HS-27A (cell line): ENCODE measurements around the gene SYMPK.

Source experiments
- DNase-seq: peaks from one replicate; pipeline ENCODE4 v3.0.0-alpha.2; 2012; ENCODE audit warnings: low read depth, missing footprints

The SYMPK gene

DNA sequence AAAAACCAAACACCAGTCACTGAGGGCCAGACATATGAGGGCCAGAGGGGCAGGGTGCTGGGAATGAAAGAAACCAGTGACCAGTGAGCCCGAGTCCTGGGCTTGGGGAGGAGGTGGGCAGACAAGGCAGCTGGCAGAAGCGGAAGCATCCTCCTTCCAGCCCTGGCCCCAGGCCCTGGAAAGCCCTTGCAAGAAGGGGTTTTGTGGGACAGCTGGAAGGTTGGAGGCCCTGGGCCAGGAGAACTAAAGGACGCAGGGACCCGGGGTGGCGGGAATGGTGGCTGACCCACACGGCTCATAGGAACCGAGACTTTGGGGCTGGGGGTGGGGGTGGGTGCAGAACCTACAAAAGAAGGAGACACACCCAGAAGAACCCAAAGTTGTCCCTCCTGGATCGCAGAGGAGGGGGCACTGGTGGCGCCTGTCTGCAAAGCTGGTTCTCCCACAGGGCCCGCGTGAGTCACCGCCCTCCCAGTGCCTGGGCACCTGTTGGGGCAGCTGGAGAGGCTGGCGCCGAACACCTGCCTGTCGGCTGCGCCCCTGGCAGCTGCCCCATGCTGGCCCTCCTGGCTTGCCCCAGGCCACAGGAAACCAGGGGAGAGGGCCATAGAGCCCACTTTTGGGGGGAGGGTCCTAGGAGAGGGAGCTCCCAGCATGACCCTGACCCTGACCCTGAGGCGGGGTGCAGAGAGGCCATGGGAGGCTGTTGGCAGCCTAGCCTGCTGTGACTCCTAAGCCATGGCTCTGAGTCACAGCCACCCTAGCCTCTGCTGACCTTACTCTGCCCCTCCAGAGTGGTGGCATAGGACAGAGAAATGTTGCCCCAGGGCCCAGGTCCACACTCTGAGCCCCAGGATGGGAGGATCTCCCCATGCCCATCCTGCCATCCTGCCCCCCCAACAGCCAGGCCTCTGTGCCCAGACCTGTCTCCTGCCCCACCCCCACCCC is 81.5 kb downstream of the SYMPK start:
- no peak for DNase-seq

DNA sequence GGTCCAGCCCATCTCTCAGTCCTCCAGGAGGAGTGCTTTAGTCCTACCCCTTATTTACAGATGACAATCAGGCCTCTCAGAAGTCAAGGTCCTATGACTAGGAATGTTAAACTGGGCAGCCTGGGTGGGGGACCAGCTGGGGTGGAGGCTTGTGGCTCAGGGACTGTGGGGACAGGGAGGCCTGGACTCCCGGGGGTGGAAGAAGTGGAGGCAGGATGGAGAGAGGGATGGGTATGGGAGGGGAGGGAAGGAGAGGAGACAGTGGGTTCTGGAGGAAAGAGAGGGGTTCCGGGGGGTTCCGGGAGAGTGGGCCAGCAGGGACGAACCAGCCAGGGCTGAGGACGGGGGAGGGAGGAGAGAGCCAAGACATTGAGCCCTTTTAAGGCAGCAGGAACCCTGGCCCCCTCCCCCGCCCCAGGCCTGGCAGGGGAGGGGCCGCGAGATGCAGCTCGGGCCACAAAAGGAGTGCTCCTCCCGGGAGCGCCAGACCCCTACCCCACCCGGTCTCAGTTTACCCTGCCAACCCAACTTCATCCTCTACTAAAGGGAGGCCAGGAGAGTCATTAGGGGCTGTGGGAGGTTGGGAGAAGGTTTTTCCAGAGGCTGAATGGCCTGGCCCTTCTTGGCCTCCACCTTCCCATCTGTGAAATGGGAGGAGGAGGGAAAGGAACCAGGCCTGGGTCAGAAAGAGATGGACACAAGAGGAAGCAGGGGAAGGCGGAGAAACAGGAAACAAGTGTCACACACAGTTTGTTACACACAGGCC is 82.3 kb downstream of the SYMPK start:
- DNase-seq, result no peak

- no peak for DNase-seq
Observed at GRCh38 chr19:45780146-45780447, 82.8 kb downstream of the SYMPK start.

- DNase-seq, result no peak
Observed at GRCh38 chr19:45779231-45780145, 83.5 kb downstream of the SYMPK start.

DNA sequence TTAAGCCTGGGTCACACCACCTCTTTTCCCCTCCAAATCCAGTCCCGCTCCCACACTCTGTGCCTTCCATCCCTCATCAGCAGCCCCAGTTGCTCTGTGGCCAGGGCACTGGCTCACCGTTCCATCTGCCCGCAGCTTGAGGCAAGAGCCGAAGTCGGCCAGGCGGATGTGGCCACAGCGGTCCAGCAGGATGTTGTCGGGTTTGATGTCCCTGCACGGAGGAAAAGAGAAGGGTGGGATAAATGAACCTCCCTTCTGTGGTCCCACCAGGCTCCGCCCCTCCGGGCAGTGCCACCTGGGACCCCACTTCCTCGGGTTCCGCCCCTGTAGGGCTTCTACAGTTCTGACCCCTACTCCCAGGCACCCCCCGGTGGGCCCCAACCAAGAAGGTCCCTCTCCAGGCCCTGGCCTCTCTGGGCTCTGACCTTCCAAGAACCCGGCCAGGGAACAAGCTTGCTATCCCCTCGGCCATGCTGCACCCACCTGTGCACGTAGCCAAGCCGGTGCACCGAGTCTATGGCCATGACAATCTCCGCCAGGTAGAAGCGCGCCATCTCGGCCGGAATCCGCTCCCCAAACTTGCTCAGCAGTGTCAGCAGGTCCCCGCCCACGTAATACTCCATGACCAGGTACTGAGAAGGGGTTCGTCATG is 84.8 kb downstream of the SYMPK start:
- DNase-seq, result no peak

GRCh38 chr19:45777395-45777961 is 85.5 kb downstream of the SYMPK start:
- no peak for DNase-seq

DNA sequence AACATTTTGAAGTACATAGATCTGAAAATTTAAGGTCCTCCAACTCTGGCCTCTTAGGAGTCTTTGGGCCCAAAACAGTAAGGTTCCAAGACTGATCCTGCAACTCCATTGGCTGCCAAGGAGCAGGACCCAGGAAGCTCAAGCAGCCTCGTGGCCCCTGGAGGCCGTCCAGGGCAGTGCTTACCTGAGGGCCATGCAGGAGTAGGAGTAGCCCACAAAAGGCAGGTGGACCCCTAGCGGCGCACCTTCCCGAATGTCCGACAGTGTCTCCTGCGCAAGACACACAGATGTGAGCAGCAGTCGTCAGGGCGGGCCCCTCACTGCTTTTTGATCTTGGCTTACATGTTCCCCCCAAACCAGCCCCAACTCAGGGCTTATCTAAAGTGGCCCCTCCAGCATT is 88.2 kb downstream of the SYMPK start:
- no peak for DNase-seq

DNA sequence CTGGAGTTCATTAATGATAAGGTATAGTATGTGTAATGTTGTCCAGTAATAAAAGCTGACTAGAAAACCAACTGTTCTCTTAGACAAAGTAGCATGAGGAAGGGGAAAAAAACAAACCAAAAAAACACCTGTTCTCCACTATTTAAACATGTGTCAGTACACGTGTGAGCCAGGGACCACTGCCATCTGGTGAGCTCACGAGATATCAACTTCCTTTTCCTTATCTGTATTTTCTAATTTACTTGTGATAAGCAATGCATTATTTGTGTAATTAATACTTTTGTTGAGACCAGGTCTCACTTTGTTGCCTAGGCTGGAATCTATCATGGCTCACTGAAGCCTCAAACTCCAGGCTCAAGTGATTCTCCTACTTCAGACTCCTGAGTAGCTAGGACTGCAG is 89.6 kb downstream of the SYMPK start:
- DNase-seq, result no peak

DNA sequence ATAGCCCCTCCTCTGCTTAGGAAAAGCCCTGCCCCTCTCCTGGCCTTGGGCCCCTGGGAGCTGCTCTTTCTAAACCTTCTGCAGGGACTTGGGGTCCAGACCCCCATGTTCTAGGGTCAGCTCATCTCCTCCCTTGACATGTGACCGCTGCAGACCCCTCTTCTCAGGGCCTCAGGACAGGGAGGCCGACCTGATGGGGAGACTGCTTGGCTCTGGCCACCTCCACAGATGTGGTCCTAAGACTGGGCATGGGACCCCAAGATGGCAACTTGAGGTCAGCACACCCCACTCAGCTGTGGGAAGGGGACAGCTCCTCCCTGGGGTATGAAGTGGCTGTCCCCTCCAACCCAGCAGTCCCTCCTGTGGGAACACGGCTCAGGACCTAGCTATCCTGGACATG is 90.0 kb downstream of the SYMPK start:
- DNase-seq, result no peak

DNA sequence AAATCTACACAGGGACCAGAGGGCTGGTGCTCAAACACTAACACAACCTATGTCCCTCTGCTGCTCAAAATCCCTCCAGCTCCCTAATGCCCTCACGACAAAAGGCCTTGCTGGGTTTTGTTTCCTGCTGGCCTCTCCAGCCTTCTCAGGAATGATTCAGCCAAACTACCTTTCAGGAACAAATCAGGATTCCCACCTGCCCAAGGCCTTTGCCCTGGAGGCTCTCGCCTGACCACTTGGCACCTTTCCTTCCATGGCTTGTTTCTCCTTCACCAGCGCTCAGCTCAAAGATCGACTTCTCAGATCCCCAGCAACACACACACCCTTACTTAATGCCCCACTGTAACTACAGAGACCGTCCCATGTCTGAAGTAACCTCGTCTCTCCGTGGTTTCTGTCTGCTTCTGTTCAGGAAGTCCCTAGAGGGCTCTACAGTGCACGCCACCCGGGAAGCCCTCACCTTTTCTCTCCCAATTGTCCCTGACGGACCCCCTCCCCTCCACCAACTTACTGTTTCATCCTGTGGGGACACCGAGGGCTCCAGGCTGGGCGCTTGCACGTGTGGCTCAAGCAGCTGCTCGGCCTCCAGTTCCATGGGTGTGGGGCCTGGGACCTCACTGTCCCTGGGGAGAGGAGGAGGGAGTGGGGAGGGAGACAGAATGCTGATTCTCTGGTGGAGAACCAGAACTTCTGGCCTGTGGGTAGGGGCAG is 90.7 kb downstream of the SYMPK start:
- no peak for DNase-seq

DNA sequence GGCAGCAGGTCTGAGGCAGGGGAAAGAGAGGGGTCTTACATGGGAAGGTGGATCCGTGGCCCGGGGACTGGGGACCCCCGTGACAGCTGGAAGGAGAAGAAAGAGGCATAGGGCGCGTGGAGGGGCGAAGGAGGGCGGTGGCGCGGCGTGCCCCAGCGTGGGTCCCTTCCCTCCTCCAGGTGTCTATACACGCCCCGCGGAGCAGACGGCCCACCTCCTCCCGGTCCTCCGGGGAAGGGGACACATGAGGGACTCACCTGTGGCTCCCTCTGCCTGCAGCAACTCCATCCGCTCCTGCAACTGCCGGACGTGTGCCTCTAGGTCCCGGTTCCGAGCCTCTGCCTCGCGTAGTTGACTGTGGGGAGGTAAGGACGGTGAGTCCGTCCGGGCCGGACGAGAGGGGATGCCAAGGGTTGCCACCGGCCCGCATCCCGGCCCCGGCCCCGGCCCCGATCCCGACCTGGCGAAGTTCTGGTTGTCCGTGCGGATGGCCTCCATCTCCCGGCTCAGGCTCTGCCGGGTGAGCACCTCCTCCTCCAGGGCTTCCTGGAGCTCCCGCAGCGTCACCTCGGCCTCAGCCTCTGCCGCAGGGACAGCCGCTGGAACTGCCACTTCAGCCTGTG is 91.5 kb downstream of the SYMPK start:
- no peak for DNase-seq

GRCh38 chr19:45770192-45771101 is 92.5 kb downstream of the SYMPK start:
- peak; percentile 67 for DNase-seq

GRCh38 chr19:45769821-45770191 is 93.1 kb downstream of the SYMPK start:
- peak; percentile 42 for DNase-seq

DNA sequence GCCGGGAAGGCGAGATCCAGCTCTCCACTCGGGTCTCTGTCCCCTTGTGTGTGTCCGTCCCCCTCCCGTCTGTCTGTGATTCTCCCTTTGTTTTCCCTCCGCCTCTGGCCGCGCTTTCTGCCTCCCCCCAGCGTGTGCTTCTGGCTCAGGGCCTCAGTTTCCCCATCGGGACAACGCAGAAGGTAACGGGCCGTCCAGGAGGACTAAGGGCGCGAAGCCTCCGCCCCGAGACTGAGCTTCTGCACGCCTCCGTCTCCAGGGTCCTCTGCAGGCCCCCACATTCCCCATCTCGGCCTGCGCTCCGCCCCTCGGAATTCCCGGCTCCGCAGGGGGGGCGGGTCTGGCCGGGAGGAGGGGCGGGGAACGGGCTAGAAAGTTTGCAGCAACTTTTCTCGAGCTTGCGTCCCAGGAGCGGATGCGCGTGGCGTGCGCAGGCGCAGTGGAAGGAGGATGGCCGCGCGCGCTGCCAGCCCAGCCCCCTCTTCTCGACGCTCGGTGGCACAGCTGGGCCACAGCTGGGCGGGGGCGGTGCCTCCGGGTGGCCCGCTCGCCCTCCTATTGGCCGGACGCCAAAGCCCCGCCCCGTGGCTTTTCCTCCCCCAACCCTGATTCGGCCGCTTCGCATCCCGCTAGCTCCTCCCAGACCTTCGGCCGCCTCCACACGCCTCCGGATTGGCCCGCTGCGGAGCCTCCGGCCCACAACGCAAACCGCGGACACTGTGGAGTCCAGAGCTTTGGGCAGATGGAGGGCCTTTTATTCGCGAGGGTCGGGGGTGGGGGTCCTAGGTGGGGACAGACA is 93.8 kb downstream of the SYMPK start, which contains the start of gene SIX5:
TSS of gene SIX5 (minus strand) at position 269 of the 799 bp plus-strand sequence. CDS start 408 bp downstream, outside the sequence.
- peak; percentile 95 for DNase-seq

DNA sequence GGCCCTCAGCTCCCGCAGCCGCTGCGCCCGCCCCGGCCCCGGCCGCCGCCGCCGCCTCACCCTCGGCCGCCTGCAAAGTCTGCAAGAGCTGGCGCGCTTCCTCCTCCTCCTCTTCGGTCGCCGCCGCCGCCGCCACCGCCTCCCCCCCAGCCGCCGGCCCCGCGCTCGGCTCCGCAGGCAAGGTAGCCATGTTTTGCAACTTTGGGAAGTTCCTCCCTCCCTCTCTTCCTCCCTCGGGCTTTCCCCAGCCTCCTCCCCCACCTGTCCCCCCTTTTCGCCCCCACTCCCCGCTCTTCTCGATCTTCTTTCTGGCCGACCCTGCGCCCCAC is 94.3 kb downstream of the SYMPK start:
- DNase-seq, result no peak

DNA sequence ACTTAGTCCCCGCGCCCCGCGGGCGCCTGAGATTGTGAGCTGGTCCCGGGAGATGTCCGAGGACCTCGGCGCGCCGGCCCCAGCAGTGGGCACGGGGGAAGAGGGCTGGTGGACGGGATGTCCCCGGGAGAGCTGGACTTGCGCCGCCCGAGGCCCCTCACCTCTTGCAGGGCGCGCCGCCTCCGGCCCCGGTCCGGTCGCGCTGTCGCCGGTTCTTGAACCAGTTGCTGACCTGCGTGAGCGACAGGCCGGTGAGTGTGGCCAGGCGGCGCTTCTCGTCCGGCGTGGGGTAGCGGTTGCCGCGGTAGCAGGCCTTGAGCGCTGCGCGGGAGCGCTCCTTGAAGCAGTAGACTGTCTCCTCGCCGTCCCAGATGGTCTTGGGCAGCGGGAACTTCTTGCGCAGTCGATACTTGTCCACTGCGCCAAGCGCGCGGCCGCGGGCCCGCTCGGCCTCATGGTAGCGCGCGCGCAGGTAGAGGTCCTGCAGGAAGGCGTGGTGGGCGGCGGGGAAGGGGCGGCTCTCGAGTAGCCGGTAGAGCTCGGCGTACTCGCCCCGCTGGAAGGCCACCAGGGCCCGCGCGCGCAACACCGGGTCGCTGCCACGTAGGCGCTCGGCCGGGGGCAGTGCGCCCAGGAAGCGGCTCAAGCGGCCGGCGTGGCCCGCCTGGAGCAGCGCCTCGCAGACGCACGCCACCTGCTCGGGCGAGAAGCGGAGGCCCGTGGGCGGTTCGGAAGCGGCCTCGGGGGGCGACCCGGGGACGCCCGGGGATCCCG is 94.9 kb downstream of the SYMPK start:
- peak; percentile 35 for DNase-seq

DNA sequence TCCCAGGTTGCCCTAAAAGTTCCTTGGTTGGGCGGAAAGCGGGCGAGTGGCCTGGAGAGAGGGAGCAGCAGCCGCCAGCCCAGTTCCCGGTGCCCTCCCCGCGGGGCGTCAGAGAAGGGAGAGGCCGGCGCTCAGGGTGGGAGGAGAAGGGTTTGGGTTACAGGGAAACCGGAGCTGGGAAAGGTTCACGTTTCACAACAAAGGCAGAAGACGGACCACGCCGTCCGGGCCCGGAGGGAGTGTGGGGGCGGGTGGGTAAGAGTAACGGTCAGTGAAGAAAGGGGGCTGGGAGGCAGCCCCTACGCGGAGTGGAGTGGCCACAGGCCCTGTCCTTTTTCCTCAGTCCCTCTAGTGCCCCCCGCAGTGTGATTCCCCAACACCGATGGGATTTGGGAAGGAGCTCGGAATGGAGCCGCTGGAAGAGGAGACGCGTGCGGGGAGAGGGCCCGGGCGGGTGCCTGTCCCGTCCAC is 95.5 kb downstream of the SYMPK start:
- peak; percentile 66 for DNase-seq
